Raji (cell line): ENCODE results near the gene SLC34A2.

ENCODE experiments used
- POLR2A ChIP-seq: IDR thresholded peaks from 2 replicates; pipeline ENCODE4 v1.6.1; 2011; ENCODE audit warnings: low read depth, low read length, control low read depth; ENCODE audit not compliant: insufficient read depth

The SLC34A2 gene

GRCh38 chr4:25656031-25656430 lies 380 bp downstream of the SLC34A2 start:
- no peak for TF ChIP-seq POLR2A

DNA sequence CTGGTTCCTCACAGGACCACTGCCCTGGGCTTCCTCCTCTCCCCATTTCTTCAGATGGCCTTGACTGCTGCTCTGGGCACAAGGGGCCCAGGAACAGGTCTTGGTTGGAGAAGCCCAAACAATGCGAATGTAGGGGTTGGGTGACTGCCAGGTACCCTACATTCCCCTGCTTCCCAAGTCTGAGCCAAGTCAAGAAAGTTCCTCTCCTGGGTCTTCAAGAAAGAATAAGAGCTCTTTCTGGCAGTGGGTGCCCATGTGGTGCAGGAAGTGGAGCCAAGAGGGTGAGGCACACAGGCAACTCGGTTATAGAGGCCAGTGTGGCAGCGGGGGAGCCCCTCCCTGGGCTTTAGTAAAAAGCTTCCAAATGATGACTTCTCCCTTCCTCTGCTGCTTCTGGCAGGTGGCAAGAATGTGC lies 2.7 kb downstream of the SLC34A2 start:
- TF ChIP-seq POLR2A = no peak

- TF ChIP-seq POLR2A = no peak
These were observed 3.1 kb downstream of the SLC34A2 start for GRCh38 chr4:25658777-25659176.

- TF ChIP-seq POLR2A = no peak
These were observed 6.7 kb downstream of the SLC34A2 start for GRCh38 chr4:25662306-25662705.

DNA sequence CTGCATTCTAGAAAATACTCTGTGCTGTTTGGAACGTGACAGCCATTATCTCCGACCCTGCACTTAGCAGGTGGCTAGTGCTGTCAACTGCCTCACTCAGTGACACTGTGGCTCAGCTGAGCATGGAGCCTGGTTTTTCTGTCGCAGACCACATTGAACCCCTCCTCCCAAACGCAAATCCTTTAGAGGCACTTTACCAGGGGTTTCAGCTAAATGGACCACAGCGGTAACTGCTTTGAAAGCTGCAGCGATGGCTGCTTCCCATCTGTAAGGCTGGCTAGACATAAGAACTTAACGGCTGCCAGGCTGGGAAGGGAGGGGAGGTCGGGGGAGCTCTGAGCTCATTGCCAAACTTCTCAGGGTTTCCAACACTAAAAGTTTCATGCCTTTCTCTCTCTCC lies 8.1 kb downstream of the SLC34A2 start:
- no peak for TF ChIP-seq POLR2A

DNA sequence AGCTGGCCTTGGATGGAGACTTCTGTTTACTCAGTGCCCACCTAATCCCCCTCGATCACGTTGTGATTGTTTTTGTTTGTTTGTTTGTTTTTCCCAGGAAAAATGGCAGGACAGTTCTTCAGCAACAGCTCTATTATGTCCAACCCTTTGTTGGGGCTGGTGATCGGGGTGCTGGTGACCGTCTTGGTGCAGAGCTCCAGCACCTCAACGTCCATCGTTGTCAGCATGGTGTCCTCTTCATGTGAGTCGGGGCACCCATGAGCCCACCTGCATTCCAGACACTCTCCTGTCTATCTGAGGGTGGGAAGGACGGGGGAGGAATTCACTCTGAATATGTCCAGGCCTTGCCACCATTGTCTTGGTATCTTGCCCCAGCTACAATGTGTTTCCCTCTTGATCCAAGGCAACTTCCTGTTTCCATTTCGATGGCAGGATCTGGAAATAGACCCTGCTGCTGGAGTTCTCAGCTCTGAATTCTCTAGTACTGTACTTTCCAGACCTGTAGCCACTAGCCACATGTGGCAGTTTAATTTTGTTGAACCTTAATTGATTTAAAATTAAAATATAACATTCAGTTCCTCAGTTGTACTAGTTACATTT lies 10.5 kb downstream of the SLC34A2 start:
- no peak for TF ChIP-seq POLR2A

- TF ChIP-seq POLR2A = no peak
These were observed 12.4 kb downstream of the SLC34A2 start for GRCh38 chr4:25667931-25668557.

DNA sequence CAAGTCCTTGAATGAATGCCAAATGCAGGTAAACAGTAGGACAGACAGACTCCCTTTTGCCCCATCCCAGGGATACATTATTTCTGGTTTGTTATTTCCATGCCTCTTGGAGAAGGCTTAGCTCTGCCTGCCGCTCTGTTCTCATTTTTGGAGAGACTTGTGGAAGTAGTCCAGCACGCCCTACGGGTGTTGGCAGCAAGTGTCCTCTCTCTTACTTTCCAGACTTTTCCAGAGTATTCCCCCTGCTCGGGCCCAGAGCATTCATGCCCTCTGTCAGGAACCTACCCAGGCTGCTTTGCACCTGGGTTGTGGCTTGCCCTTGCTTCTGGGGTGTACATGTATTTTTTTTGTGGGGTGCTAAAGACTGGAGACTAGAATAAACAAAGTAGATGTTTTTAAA lies 15.3 kb downstream of the SLC34A2 start:
- TF ChIP-seq POLR2A = no peak

DNA sequence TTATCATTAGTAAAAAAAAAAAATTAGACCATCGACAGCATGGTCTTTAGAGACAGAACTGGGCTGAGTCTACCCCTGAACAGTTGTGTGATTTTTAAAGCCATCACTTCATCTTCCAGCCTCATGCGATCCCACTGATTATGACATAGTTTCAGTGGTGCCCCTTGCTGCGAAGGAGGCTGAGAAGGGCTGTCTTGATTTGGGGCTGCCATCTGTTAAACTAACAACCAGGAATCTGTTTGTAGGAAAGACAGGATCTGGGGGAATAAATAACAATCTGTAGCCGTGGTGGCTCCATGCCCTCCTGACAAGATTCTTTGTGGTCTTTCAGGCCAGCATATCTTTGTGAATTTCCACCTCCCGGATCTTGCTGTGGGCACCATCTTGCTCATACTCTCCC lies 17.1 kb downstream of the SLC34A2 start:
- TF ChIP-seq POLR2A = no peak

DNA sequence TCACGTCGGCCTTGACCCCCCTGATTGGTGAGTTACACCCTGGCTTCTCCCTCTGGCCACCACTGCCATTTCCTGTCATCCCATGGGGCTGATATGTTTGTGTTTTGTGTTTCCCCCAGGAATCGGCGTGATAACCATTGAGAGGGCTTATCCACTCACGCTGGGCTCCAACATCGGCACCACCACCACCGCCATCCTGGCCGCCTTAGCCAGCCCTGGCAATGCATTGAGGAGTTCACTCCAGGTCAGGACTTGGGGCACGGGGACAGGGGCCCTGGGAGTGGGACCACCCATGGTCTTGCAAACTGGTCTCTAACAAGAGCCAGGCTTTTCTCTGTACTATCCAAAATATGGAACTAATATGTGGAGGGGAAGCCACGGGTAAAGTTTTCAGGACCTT lies 18.7 kb downstream of the SLC34A2 start:
- no peak for TF ChIP-seq POLR2A

DNA sequence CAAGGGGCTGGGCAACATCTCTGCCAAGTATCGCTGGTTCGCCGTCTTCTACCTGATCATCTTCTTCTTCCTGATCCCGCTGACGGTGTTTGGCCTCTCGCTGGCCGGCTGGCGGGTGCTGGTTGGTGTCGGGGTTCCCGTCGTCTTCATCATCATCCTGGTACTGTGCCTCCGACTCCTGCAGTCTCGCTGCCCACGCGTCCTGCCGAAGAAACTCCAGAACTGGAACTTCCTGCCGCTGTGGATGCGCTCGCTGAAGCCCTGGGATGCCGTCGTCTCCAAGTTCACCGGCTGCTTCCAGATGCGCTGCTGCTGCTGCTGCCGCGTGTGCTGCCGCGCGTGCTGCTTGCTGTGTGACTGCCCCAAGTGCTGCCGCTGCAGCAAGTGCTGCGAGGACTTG lies 20.6 kb downstream of the SLC34A2 start:
- no peak for TF ChIP-seq POLR2A

DNA sequence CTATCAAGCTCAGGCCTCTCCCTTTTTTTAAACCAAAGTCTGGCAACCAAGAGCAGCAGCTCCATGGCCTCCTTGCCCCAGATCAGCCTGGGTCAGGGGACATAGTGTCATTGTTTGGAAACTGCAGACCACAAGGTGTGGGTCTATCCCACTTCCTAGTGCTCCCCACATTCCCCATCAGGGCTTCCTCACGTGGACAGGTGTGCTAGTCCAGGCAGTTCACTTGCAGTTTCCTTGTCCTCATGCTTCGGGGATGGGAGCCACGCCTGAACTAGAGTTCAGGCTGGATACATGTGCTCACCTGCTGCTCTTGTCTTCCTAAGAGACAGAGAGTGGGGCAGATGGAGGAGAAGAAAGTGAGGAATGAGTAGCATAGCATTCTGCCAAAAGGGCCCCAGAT lies 21.5 kb downstream of the SLC34A2 start:
- TF ChIP-seq POLR2A = no peak

DNA sequence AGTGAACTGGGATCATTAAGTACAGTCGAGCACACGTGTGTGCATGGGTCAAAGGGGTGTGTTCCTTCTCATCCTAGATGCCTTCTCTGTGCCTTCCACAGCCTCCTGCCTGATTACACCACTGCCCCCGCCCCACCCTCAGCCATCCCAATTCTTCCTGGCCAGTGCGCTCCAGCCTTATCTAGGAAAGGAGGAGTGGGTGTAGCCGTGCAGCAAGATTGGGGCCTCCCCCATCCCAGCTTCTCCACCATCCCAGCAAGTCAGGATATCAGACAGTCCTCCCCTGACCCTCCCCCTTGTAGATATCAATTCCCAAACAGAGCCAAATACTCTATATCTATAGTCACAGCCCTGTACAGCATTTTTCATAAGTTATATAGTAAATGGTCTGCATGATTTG lies 22.3 kb downstream of the SLC34A2 start:
- TF ChIP-seq POLR2A = no peak

DNA sequence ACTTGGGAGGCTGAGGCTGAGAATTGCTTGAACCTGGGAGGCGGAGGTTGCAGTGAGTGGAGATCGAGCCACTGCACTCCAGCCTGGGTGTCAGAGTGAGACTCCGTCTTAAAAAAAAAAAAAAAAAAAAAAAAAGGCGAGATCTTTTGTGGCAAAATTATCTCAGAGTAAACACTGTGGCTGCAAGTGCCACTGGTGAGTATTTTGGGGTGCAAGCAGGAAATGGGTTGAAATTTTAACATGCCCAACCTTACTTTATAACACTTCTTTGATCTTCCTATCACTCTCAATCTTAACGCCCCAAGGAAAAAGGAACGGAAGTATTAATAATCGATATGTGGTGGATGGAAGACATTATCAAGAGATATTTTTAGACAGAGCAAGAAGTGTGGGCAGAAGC lies 32.1 kb downstream of the SLC34A2 start:
- TF ChIP-seq POLR2A = no peak

DNA sequence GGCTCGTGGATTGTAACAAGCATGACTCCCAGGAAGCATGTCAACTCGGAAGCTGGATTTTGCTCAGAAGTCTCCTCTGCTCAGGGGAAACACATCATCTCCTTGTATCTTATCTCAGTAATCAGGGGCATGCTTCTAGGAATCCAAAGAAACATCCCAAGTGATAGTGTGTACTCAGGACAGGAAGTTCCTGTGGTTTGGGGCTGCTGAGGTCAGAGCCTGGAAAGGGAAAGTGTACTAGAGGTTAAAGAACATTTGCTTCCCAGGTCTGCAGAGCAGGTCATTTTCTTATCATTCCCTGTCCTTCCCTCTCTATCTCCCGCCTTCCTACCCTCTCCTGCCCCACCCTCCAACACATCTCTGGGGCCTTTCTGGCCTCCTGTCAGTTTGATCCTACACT lies 38.8 kb downstream of the SLC34A2 start:
- no peak for TF ChIP-seq POLR2A

DNA sequence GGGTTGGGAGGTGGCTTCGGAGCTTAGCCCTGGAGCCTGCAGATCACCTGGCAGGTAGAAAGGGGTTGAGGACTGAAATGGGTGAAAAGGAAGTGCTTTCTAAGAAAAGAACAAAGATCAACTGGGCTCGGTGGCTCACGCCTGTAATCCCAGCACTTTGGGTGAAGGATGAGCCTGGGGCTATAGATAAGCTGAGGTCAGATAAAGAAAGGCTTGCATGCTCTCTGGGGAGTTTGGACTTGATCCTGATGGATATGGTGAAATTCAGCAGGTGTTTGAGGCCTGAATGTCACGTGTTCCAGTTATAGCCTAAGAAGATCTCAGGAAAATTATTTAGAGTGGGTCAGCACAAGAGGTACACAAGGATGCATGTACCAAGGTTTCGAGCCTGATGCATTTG lies 40.8 kb downstream of the SLC34A2 start:
- no peak for TF ChIP-seq POLR2A

DNA sequence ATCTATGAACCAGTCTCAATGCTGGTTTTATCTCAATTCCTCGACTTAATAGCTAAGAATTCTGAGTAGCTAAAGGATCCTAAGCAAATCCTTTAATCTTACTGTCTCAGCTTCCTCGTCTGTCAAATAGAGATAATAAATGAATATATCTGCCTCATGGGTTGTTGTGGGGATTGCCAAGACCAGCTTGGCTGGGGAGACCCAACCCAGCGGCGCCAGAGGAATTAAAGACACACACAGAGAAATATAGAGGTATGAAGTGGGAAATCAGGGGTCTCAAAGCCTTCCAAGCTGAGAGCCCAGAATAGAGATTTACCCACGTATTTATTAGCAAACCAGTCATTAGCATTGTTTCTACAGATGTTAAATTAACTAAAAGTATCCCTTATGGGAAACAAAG lies 41.9 kb downstream of the SLC34A2 start:
- TF ChIP-seq POLR2A = no peak
